ENCODE measurements around the gene BOK. TPM values are rescaled to one million over a fixed set of nuclear protein-coding genes. Genes with fewer than 3 reads are reported as not detected.

Gene BOK
- total RNA-seq, 1 donor from 2014 or later: not detected

- Mint-ChIP-seq H3K9me3 (no peaks in the 10 kb centered on the region), H3K27ac (no peak overlapping the region), H3K4me3 (no peak overlapping the region), H3K4me1 (peaks cover under 1% of the 10 kb centered on the region), H3K27me3 (peaks cover 22% of the 10 kb centered on the region), H3K36me3 (ENCODE audit: low read depth) (no peaks in the 10 kb centered on the region)
- DNase-seq (no peak), ATAC-seq (ENCODE audit: low read depth) (no peak)
- ChIA-PET POLR2A (no interaction called here), CTCF (no interaction called here)
- intact Hi-C loops (cut with micrococcal nuclease): no loop called here
- TF ChIP-seq, protein P1, sequence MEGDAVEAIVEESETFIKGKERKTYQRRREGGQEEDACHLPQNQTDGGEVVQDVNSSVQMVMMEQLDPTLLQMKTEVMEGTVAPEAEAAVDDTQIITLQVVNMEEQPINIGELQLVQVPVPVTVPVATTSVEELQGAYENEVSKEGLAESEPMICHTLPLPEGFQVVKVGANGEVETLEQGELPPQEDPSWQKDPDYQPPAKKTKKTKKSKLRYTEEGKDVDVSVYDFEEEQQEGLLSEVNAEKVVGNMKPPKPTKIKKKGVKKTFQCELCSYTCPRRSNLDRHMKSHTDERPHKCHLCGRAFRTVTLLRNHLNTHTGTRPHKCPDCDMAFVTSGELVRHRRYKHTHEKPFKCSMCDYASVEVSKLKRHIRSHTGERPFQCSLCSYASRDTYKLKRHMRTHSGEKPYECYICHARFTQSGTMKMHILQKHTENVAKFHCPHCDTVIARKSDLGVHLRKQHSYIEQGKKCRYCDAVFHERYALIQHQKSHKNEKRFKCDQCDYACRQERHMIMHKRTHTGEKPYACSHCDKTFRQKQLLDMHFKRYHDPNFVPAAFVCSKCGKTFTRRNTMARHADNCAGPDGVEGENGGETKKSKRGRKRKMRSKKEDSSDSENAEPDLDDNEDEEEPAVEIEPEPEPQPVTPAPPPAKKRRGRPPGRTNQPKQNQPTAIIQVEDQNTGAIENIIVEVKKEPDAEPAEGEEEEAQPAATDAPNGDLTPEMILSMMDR (IDR thresholded peaks at IDR 0.05): no peak
Observed at GRCh38 chr2:241545523-241546473, 12.7 kb upstream of the BOK start.

- peaks cover 27% of the 10 kb centered on the region for H3K27me3 Mint-ChIP-seq
- H3K4me3 Mint-ChIP-seq: no peak overlapping the region
- H3K9me3 Mint-ChIP-seq: no peaks in the 10 kb centered on the region
- no peaks in the 10 kb centered on the region for H3K36me3 Mint-ChIP-seq (ENCODE audit: low read depth)
- CTCF ChIA-PET: no interaction called here
- TF ChIP-seq, protein P1 (IDR thresholded peaks at IDR 0.05): no peak
- POLR2A ChIA-PET: no interaction called here
- intact Hi-C loops (cut with micrococcal nuclease): no loop called here
- DNase-seq: no peak
- no peak overlapping the region for H3K27ac Mint-ChIP-seq
- no peaks in the 10 kb centered on the region for H3K4me1 Mint-ChIP-seq
- ATAC-seq (ENCODE audit: low read depth): no peak
Observed at GRCh38 chr2:241546771-241547498, 11.6 kb upstream of the BOK start.

GRCh38 chr2:241547781-241548450 is 10.6 kb upstream of the BOK start:
- intact Hi-C loops (cut with micrococcal nuclease): no loop called here
- Mint-ChIP-seq H3K36me3 (ENCODE audit: low read depth) (no peaks in the 10 kb centered on the region), H3K9me3 (no peaks in the 10 kb centered on the region), H3K27ac (no peak overlapping the region), H3K4me1 (no peaks in the 10 kb centered on the region), H3K27me3 (peaks cover 30% of the 10 kb centered on the region), H3K4me3 (no peak overlapping the region)
- CTCF ChIA-PET: no interaction called here
- ATAC-seq (ENCODE audit: low read depth): no peak
- no peak for DNase-seq
- POLR2A ChIA-PET: no interaction called here
- TF ChIP-seq, protein P1 (IDR thresholded peaks at IDR 0.05): no peak

- TF ChIP-seq, protein P1 (IDR thresholded peaks at IDR 0.05): no peak
- Mint-ChIP-seq H3K9me3 (no peaks in the 10 kb centered on the region), H3K4me1 (no peaks in the 10 kb centered on the region), H3K27me3 (peaks cover 28% of the 10 kb centered on the region), H3K4me3 (no peak overlapping the region), H3K36me3 (ENCODE audit: low read depth) (no peaks in the 10 kb centered on the region), H3K27ac (no peak overlapping the region)
- DNase-seq: no peak
- ATAC-seq (ENCODE audit: low read depth): no peak
- POLR2A ChIA-PET: no interaction called here
- CTCF ChIA-PET: no interaction called here
- intact Hi-C loops (cut with micrococcal nuclease): no loop called here
Observed at GRCh38 chr2:241548451-241548835, 10.1 kb upstream of the BOK start.
